ENCODE results near the gene DIMT1.

DNA sequence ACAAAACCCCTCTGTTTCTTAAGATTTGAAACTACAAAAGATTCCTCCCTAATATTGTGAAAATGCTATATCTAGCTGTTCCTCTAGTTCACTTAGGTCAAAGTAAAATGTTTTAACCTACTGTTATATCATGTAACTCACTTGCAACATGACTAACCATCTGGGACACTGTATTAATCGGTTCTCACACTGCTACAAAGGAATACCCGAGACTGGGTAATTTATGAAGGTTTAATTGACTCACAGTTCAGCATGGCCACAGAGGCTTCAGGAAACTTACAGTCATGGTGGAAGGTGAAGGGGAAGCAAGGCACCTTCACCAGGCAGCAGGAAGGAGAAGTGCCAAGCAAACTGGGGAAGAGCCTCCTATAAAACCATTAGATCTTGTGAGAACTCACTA, 34.7 kb downstream of the DIMT1 start:
- TF ChIP-seq, protein P1, sequence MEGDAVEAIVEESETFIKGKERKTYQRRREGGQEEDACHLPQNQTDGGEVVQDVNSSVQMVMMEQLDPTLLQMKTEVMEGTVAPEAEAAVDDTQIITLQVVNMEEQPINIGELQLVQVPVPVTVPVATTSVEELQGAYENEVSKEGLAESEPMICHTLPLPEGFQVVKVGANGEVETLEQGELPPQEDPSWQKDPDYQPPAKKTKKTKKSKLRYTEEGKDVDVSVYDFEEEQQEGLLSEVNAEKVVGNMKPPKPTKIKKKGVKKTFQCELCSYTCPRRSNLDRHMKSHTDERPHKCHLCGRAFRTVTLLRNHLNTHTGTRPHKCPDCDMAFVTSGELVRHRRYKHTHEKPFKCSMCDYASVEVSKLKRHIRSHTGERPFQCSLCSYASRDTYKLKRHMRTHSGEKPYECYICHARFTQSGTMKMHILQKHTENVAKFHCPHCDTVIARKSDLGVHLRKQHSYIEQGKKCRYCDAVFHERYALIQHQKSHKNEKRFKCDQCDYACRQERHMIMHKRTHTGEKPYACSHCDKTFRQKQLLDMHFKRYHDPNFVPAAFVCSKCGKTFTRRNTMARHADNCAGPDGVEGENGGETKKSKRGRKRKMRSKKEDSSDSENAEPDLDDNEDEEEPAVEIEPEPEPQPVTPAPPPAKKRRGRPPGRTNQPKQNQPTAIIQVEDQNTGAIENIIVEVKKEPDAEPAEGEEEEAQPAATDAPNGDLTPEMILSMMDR (conservative IDR thresholded peaks at IDR 0.05 in 1 of 2, IDR thresholded peaks at IDR 0.05 in 1 of 2; ENCODE audit: extremely low read depth in 1 of 2, insufficient read depth in 1 of 2, low read depth in 1 of 2, low read length in 2 of 2) = no peak
- no peak for TF ChIP-seq EZH2 (IDR thresholded peaks at IDR 0.05; ENCODE audit: borderline replicate concordance, low read length)
